ENCODE measurements around the gene CFL1.

The CFL1 gene

GRCh38 chr11:65829459-65829858 is 28.5 kb downstream of the CFL1 start:
- no peak for DNase-seq

DNA sequence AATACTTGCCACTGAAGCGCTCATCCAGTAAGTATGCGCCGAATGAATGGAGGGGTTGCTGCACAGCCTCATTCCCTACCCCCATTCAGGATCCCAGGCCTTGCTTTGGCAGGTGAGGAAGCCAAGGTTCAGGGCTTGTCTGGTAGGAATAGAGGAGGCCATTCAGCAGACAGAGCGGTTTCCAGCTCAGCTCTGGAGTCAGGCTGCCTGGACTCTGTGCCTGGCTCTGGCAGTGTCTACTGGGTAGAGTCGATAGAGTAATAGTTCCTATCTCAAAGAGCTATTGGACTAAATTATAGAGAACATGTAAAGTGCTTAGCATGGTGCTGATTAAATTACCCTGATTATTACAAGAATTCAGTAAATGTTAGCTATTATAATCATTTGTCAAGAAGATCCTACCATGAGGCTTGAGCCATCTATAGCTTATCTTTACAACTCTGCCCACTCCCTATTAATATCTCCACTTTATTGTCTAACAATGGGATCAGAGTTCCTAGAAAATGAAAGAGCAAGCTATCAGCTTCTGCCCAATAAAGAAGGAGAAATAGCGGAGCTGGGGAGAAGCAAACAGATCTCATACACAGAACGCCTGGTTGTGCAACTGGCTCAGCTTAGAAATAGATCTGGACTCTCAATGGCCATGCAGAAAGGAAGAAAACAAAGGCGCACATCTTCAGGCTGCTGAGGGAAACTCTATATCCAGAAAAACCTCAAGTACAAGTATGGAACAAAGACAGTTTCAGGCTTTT is 30.8 kb downstream of the CFL1 start:
- DNase-seq = no peak

DNA sequence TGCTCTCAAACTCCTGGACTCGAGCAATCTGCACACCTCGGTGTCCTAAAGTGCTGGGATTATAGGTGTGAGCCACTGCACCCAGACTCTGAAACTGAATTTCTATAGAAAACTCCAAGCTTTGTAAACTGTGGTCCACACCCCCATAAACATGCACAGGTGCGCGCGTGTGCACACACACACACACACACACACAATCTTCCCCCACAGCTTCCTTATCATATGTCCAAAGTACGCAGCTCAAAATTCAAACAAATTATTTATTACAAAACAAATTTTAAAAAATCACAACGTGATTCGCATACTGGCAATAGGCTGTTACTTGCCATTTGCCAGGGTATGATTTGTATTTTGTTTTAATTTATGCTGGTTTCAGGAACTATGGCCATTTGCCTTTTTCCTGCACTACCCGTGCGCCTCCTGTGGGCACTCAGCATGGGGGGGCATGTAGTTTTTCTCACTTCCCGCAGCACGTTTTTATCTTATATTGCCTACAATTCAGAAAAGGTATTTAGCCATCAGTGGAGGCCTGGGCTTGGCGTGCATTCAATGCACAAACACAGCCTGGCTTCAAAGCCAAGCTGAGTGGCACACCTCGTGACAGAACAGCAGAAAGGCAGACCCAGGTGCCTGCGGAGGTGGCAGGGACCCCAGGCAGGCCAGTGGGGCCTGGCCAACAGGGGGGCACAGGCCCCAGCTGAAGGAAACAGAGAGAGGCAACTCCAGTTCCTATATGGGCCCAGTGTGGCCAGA is 35.0 kb downstream of the CFL1 start:
- no peak for DNase-seq

DNA sequence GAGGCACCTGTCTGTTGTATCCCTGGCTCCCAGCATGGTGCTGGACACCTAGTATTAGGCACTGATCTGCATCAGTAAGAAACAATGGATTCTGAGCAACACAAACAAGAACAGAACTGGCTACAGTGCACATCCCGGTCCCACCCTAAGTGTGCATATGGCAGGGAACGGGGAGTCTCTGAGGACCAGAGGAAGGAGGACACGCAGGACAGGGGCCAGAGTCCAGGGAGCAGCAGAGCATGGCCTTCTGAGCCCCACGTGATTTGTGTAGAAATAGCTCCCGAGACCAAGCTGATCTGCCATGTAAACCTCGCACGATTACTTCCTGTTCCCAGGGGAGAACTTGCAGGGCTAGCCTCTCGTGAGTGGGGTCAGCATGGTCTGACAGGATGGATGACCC is 36.9 kb downstream of the CFL1 start:
- DNase-seq = no peak

DNA sequence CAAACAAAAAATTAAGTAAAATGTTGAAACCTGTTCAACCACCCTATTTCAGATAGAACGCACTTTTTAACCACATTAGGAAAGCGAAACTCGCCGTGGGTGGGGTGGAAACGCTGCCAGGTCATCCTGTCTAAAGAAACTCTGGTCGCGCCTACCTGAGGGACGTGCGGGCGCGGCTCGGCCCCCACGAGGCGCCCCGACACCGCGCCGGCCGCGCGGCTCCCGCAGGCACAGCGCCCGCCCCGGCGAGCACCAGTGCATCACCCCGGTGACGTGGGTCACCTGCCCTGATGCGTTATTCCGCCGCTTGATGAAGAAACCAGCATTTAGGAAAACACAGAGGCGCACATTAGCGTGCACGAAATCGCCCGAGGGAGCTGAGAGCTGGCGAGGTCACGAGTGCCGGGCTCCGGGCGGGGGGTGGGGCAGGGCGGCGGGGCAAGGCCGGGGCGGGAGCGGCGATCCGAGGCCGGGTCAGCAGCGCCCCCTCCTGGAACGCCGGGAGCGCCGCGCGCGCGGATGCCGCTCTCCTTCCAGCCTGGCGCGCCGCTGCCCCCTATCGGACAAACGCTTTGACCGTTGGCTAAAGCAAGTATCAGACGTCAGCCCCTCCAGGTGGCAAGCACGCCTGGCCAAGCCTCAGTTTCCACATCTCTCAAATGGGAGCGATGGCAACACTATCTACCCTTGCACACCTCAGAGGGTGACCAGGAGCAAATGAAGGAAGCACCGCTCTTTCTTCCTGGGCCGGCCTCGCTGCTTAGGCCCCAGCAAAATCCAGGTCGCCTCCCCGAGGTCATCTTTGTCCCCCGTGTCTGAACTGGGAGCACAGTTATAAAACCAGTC is 39.9 kb downstream of the CFL1 start:
- peak; percentile 34 for DNase-seq

DNA sequence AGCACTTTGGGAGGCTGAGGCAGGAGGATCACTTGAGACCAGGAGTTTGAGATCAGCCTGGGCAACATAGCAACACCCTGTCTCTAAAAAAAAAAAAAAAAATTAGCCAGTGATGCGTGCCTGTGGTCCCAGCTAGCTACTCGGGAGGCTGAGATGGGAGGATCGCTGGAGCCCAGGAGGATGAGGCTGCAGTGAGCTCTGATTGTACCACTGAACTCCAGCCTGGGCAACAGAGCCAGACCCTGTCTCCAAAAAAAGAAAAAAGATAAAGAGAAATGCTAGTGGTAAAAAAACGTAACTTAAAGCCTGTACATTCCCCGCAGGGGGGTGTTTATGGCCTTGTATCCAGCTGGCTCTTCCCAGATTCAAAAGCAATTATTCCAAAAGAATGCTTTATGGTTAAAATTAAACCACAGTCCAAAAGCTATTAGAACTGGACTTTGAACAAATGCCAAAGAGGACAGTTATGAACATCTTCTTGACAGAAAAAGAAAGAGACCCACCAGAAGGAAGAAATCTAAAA is 40.6 kb downstream of the CFL1 start:
- no peak for DNase-seq

- no peak for DNase-seq
Observed at GRCh38 chr11:65816696-65817095, 41.3 kb downstream of the CFL1 start.

DNA sequence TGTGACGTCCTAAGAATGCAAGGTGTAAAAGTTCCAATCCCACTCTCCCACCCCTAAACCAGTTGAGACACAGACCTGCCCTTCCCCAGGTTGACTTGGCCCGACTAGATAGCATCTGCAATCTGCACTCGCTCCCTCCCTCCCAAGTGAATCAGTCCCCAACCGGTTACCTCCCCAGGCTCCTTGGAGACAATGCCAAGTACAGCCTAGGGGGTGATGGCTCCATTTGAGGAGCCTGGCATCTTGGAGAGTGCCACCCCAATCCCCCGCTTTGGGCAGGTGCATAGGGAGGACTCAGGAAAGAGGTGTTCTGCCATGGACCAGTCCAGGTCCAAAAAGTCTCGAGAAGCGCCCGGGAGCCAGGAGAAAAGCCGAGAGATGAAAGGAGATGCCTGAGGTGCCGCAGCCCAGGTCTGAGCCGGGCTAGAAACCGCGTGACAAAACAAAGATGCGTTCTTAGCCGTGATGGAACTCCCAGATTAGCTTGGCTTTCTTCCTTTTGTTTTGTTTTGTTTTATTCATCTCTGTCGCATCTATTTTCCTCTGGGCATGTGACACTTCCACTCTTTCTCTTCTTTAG is 42.9 kb downstream of the CFL1 start:
- DNase-seq = no peak

- no peak for DNase-seq
Observed at GRCh38 chr11:65814131-65814985, 43.6 kb downstream of the CFL1 start.

- peak; percentile 11 for DNase-seq
Observed at GRCh38 chr11:65811764-65812475, 46.1 kb downstream of the CFL1 start.

GRCh38 chr11:65810046-65810868 is 47.7 kb downstream of the CFL1 start:
- no peak for DNase-seq

DNA sequence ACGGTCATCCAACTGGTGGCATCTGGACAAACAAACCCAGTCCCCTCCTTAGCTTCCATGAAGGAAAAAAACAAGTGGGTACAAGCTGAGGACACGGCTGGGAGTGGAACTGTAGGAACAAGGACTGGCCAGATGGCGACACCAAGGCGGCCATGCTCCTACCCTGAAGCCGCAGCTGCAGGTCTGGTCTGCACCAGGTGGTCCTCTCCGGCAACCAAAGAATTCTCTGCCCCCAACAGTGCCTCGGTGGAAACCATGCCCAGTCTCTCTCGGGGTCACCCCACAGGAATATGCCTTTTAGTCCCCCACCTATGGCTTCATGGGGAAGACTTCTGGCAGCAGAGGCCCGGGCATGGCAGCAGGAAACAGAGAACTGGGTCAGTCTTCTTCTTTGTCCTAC is 48.5 kb downstream of the CFL1 start:
- no peak for DNase-seq

DNA sequence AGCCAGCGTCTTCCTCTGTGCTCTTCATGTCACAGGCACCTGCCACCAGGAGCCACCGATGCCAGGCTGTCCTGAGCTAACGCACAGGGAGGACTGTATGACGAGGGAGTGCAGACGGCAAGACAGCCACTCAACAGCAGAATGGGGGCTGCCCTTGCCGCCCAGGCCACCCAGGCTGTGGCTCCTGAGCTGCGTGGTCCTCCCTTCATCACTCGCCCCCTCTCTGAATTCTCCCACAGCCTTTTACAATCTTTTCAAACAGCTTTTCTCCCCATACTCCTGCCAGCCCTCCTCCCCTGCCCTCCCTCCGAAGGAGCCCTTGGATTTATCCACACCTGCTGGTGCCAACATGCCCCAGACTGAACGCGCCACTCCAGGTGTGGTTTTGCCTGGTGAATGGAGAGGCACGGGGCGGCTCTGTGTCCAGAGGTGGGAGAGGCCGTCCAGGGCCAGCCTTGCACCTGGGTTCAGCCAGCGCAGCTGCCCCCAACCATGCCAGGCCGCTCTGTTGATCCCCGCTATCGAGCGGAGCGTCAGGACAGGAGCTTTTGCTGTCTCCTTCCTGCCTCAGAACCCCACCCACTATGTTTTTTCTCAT is 49.1 kb downstream of the CFL1 start:
- DNase-seq = no peak

- DNase-seq = no peak
Observed at GRCh38 chr11:65806979-65807378, 51.0 kb downstream of the CFL1 start.
